Activated T-helper 2 cell treated with anti-CD3 and anti-CD28 coated beads, Interferon-gamma antibody, Interleukin-2, Interleukin-4, amounts not matched to agents 10 μg/mL and 5 μg/mL and 100 μg/mL, durations not matched to agents 14 hours and 24 hours and 36 hours (primary cell): Measurements from ENCODE around the gene SFXN1. TPM values are rescaled to one million over a fixed set of nuclear protein-coding genes. Genes with fewer than 3 reads are reported as not detected.
A peak's percentile ranks its signal among the peaks of the same experiment; 100 is the strongest.
"Not testable (repeated sequence)": the region's sequence is repeated elsewhere in the genome, so short reads cannot be mapped to it uniquely, and the experiment has no call there.

Source experiments
- DNase-seq: peaks from one replicate; pipeline ENCODE4 v3.0.0; 2021; ENCODE audit warnings: low spot score
- H3K27ac Mint-ChIP-seq: one replicate; pipeline ENCODE4 v1.8.0; 2021; ENCODE audit warnings: mixed read lengths
- H3K27me3 Mint-ChIP-seq: one replicate; pipeline ENCODE4 v1.8.0; 2021; ENCODE audit warnings: low read depth, mixed read lengths
- H3K36me3 Mint-ChIP-seq: one replicate; pipeline ENCODE4 v1.8.0; 2021; ENCODE audit warnings: low read depth, mixed read lengths
- H3K4me1 Mint-ChIP-seq: one replicate; pipeline ENCODE4 v1.8.0; 2021; ENCODE audit warnings: low read depth, mixed read lengths
- H3K4me3 Mint-ChIP-seq: one replicate; pipeline ENCODE4 v1.8.0; 2021; ENCODE audit warnings: low read depth, mild to moderate bottlenecking, moderate library complexity, mixed read lengths
- H3K9me3 Mint-ChIP-seq: one replicate; pipeline ENCODE4 v1.8.0; 2021; ENCODE audit warnings: mixed read lengths
- intact Hi-C: fragments of 100-400 bp; cut with micrococcal nuclease; formaldehyde crosslinking; loops from one replicate; pipeline ENCODE4 v1.15.1; 2023
- total RNA-seq: library from RNA; stranded (reverse); gene quantifications from 2 replicates; pipeline ENCODE4 v1.2.3, GENCODE V29; 2022

The SFXN1 gene
- total RNA-seq, 1 donor from 2014 or later: 318 TPM

DNA sequence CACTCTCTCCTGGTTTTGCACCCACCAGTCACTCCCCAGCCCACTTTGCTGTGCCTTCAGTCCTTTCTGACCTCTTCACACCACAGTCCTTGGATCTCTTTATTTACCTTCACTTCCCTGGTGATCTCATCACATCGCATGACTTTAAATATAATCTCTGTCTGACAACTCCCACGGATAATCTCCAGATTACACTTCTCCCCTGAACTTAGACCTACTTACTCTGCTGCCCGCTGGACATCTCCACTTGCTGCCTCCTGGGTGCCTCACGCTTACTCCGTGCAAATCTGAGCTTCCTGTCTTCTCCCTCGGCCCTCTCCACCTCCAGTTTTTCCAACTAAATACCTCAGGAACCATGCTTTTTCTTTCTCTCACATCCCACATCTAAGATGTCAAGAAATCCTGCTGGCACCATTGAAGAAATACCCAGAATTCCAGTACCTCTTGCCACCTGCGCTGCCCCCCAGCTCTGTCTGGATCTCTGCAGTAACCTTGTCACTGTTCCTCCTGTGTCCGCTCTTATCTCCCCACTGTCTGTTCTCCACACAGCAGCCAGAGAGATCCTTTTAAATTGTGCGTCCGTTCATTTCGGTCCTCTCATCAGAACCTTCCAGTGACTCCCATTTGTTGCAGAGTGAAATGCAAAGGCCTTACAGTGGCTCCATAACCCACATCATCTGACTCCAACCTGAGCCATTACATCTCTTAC is 9.3 kb downstream of the SFXN1 start:
- DNase-seq: no peak
- H3K4me1 Mint-ChIP-seq: peaks cover 73% of the 10 kb centered on the region
- intact Hi-C loops: no loop called here
- H3K27me3 Mint-ChIP-seq: no peaks in the 10 kb centered on the region
- H3K27ac Mint-ChIP-seq: peak overlapping the region; percentile 69
- peaks cover 87% of the 10 kb centered on the region for H3K36me3 Mint-ChIP-seq
- H3K9me3 Mint-ChIP-seq: no peaks in the 10 kb centered on the region
- H3K4me3 Mint-ChIP-seq: peak overlapping the region; percentile 34

DNA sequence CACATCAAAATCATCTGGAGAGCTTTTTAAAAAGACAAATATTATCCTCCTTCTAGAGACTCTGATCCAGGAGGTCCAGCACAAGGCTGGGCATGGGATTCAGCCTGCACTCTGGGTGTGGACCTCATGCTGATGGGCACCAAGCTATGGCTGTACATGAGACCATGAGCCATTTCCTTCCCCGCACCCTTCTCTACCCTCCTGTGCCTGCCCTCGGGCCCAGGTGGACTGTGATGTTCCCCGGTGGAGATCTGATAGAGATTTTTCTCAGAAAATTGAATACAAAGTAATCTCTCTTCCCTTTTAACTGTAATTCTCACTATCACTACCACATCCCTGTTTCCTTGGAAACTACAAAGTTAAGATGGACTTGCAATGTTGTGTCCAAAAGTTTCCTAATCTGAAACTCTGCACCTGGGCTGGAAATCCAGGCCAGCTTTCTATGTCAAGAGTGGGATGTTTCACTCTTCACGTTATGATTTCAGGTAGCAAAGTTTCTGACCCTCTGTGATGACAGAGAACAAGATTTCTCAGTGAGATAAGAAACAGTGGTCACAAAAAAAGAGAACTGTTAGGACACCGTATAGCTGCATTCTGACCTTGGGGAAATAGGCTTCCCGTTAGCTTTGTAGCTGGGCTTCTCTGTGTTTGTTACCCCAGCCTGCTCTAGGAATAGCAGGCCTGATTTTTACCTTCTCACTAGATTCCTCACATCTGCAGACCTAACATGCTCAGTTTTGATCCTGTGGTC is 11.5 kb downstream of the SFXN1 start:
- peaks cover 62% of the 10 kb centered on the region for H3K4me1 Mint-ChIP-seq
- H3K36me3 Mint-ChIP-seq: peaks cover 85% of the 10 kb centered on the region
- no peaks in the 10 kb centered on the region for H3K27me3 Mint-ChIP-seq
- intact Hi-C loops: no loop called here
- H3K4me3 Mint-ChIP-seq: peak overlapping the region; percentile 37
- H3K27ac Mint-ChIP-seq: peak overlapping the region; percentile 62
- DNase-seq: no peak
- H3K9me3 Mint-ChIP-seq: no peaks in the 10 kb centered on the region

- intact Hi-C loops: no loop called here
- Mint-ChIP-seq H3K36me3 (peaks cover 80% of the 10 kb centered on the region), H3K4me3 (no peak overlapping the region), H3K27me3 (no peaks in the 10 kb centered on the region), H3K9me3 (no peaks in the 10 kb centered on the region), H3K27ac (no peak overlapping the region), H3K4me1 (peaks cover 53% of the 10 kb centered on the region)
- no peak for DNase-seq
These were observed 12.9 kb downstream of the SFXN1 start for GRCh38 chr5:175491223-175491622.

- intact Hi-C loops: no loop called here
- Mint-ChIP-seq H3K9me3 (no peaks in the 10 kb centered on the region), H3K36me3 (peaks cover 79% of the 10 kb centered on the region), H3K4me1 (peaks cover 47% of the 10 kb centered on the region), H3K27ac (peak overlapping the region; percentile 1), H3K4me3 (no peak overlapping the region), H3K27me3 (no peaks in the 10 kb centered on the region)
- DNase-seq: no peak
These were observed 14.9 kb downstream of the SFXN1 start for GRCh38 chr5:175493260-175493659.

GRCh38 chr5:175493726-175494125 is 15.4 kb downstream of the SFXN1 start:
- Mint-ChIP-seq H3K27me3 (no peaks in the 10 kb centered on the region), H3K4me3 (no peak overlapping the region), H3K9me3 (no peaks in the 10 kb centered on the region), H3K27ac (no peak overlapping the region), H3K36me3 (peaks cover 78% of the 10 kb centered on the region), H3K4me1 (peaks cover 45% of the 10 kb centered on the region)
- intact Hi-C loops: no loop called here
- DNase-seq: no peak

GRCh38 chr5:175494264-175495183 is 16.2 kb downstream of the SFXN1 start:
- Mint-ChIP-seq H3K36me3 (peaks cover 78% of the 10 kb centered on the region), H3K4me1 (peaks cover 43% of the 10 kb centered on the region), H3K27me3 (no peaks in the 10 kb centered on the region), H3K4me3 (no peak overlapping the region), H3K27ac (peak overlapping the region; percentile 70), H3K9me3 (no peaks in the 10 kb centered on the region)
- intact Hi-C loops: no loop called here
- no peak for DNase-seq

DNA sequence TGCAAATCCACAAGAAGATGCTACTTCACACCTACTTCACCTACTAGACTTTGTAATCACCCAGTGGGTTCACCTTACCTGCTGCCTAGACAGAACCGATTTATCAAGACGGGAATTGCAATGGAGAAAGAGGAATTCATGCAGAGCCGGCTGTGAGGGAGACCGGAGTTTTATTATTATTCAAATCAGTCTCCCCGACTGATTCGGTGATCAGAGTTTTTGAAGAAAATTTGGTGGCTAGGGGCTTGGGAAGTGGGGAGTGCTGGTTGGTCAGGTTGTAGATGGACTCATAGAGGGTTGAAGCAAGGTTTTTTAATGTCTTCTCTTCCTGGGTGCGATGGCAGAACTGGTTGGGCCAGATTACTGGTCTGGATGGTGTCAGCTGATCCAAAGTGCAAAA is 23.4 kb downstream of the SFXN1 start:
- intact Hi-C loops: no loop called here
- Mint-ChIP-seq H3K36me3 (peaks cover 84% of the 10 kb centered on the region), H3K27ac (peak overlapping the region; percentile 4), H3K4me3 (no peak overlapping the region), H3K27me3 (no peaks in the 10 kb centered on the region), H3K4me1 (peaks cover 41% of the 10 kb centered on the region), H3K9me3 (no peaks in the 10 kb centered on the region)
- no peak for DNase-seq

DNA sequence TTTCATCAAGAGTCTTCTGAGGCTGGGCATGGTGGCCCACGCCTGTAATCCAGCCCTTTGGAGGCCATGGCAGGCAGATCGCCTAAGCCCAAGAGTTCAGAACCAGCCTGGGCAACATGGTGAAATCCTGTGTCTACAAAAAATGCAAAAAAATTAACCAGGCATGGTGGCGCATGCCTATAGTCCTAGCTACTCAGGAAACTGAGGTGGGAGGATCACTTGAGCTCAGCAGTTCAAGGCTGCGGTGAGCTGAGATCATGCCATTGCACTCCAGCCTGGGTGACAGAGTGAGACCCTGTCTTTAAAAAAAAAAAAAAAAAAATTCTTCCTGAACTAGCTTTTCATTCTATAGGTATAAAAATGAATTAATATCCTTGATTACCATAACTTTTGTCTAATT is 29.3 kb downstream of the SFXN1 start:
- intact Hi-C loops: not testable (repeated sequence)

DNA sequence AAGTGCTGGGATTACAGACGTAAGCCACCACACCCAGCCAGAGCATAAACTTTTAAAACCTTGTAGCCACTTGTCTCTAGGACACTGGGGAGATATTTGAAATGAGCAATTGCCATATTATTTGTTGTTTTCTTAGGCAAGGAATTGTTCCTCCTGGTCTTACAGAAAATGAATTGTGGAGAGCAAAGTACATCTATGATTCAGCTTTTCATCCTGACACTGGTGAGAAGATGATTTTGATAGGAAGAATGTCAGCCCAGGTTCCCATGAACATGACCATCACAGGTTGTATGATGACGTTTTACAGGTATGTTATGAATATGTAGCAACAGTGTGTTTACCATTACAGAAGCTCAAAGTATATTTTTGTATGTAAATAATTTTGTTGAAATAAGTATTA is 30.5 kb downstream of the SFXN1 start:
- Mint-ChIP-seq H3K4me1 (peaks cover 29% of the 10 kb centered on the region), H3K27me3 (no peaks in the 10 kb centered on the region), H3K9me3 (no peaks in the 10 kb centered on the region), H3K4me3 (no peak overlapping the region), H3K36me3 (peaks cover 87% of the 10 kb centered on the region), H3K27ac (peak overlapping the region; percentile 52)
- DNase-seq: no peak
- intact Hi-C loops: no loop called here

More for the DNA sequence above, 29.3 kb downstream of the SFXN1 start:
- peak overlapping the region; percentile 85 for H3K27ac Mint-ChIP-seq
- not testable (repeated sequence) for H3K4me3 Mint-ChIP-seq, H3K9me3 Mint-ChIP-seq, H3K27me3 Mint-ChIP-seq
- peak; percentile 41 for DNase-seq
- H3K4me1 Mint-ChIP-seq: peaks cover 31% of the 10 kb centered on the region
- H3K36me3 Mint-ChIP-seq: peaks cover 87% of the 10 kb centered on the region

DNA sequence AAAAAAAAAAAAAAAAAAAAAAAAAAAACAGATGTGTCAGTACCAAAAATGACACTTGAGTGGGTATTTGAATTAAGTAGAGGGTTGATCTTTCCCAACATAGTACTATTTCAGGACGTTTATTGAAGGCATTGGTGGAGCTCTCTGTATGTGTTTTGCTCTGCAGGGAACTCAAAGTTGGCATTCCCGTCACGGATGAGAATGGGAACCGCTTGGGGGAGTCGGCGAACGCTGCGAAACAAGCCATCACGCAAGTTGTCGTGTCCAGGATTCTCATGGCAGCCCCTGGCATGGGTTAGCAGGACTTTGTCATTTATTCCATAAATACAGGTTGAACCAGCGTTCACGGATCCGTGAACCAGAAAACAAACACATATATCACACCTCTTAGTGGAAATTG is 34.9 kb downstream of the SFXN1 start:
- H3K36me3 Mint-ChIP-seq: peaks cover 96% of the 10 kb centered on the region
- H3K27me3 Mint-ChIP-seq: no peaks in the 10 kb centered on the region
- intact Hi-C loops: no loop called here
- H3K9me3 Mint-ChIP-seq: peaks cover 2% of the 10 kb centered on the region
- no peak overlapping the region for H3K4me3 Mint-ChIP-seq
- peaks cover 39% of the 10 kb centered on the region for H3K4me1 Mint-ChIP-seq
- no peak for DNase-seq
- H3K27ac Mint-ChIP-seq: peak overlapping the region; percentile 30

DNA sequence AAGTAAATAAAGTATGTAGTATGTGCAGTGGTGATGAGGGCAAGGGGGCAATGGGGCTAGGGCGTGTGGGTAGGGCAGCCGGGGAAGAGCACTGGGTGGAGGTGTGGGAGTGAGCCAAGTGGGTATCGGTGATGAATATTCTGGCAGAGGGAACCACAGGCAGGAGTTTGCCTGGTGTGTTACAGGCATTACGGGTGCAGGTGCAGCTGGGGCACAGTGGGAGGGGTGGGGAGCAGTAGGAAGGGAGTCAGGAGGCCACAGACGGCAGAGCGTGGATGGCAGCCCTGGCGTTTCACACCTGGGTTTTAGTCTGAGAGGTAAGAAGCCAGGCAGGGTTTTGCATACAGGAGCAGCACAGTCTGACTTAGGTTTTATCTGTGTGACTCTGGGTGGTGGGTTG is 35.4 kb downstream of the SFXN1 start:
- Mint-ChIP-seq H3K4me3 (no peak overlapping the region), H3K4me1 (peaks cover 42% of the 10 kb centered on the region), H3K36me3 (peaks cover 98% of the 10 kb centered on the region), H3K9me3 (peaks cover 7% of the 10 kb centered on the region), H3K27me3 (no peaks in the 10 kb centered on the region), H3K27ac (peak overlapping the region; percentile 30)
- DNase-seq: no peak
- intact Hi-C loops: no loop called here

DNA sequence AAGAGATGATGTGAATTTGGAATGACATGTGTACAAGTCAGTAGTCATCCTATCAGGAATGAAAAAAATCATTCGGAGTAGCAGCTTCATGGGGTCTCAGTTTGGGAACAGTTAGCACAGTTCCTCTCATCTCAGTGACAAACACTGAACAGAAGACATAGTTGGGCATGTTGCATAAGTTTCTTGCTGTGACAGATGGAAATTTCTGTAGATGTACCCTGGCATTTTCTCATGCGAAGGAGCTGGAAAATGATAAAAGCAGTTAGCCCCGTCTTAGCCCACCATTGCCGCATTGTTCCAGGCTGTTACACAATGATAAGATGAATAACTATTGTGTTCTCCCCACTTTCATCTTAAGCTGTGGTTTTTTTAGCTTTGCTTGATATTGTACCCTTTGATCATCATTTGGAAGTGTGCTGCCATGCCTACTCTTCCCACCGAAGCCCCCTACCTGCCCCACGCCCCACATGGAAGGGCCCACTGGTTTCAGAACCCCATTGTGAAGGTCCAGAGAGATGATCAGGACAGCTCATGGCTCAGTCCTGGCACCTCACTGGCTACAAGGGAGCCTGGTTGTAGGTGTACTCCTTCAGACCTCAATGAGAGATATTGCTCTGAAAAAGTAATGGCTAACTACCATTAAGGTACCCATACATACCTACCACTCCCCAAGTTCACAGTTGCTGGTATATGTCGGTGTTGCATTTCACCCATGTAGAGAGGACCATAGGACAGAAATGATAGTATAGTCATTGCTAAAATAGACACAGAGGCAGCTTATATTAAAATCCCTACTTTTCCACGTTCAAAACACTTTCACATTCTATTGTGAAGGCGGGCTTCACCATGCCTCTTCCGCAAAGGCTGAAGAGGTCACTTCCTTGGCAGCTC is 38.8 kb downstream of the SFXN1 start:
- DNase-seq: no peak
- H3K4me1 Mint-ChIP-seq: peaks cover 58% of the 10 kb centered on the region
- H3K36me3 Mint-ChIP-seq: peaks cover 99% of the 10 kb centered on the region
- no peaks in the 10 kb centered on the region for H3K27me3 Mint-ChIP-seq
- peak overlapping the region; percentile 67 for H3K4me3 Mint-ChIP-seq
- peaks cover 16% of the 10 kb centered on the region for H3K9me3 Mint-ChIP-seq
- H3K27ac Mint-ChIP-seq: peak overlapping the region; percentile 98
- intact Hi-C loops: loop anchor here (1.0 to 2.0 kb wide), 5 partner anchors 12 to 1900 kb away; partner anchors contain the start of gene BOD1
